K562 (cell line): ENCODE results near the gene EML3. TPM values are rescaled to one million over a fixed set of nuclear protein-coding genes. Genes with fewer than 3 reads are reported as not detected.

Source experiments
- BDP1 ChIP-seq: IDR thresholded peaks from 3 replicates; pipeline ENCODE4 v1.6.1; 2011; ENCODE audit not compliant: insufficient read length, insufficient read depth
- BRCA1 ChIP-seq, 2 experiments: fragments of 450-650 bp in 1 of 2; sonication (generic) in 1 of 2; formaldehyde crosslinking in 1 of 2; IDR thresholded peaks; 2 replicates each; pipeline versions ENCODE4 v1.5.0 to v1.6.1; 2017 to 2020; ENCODE audit warnings: mild to moderate bottlenecking in 1 of 2, missing genetic modification reagents in 1 of 2
- CC2D1A ChIP-seq: fragments of 450-650 bp; IDR thresholded peaks from 2 replicates; pipeline ENCODE4 v1.6.1; 2017; ENCODE audit warnings: mild to moderate bottlenecking
- CTCF ChIP-seq, 3 experiments: IDR thresholded peaks in 2 of 3; conservative IDR thresholded peaks in 1 of 3; 2 replicates each; pipeline ENCODE4 v1.5.1; 2011 to 2012; ENCODE audit warnings: low read length in 3 of 3, mild to moderate bottlenecking in 3 of 3, control low read depth in 2 of 3, improper control_type of control experiment in 1 of 3, inconsistent platforms in 1 of 3, low read depth in 1 of 3, mixed read lengths in 1 of 3, moderate library complexity in 1 of 3; ENCODE audit not compliant: insufficient read depth in 2 of 3
- DIDO1 ChIP-seq: fragments of 450-650 bp; IDR thresholded peaks from 2 replicates; pipeline ENCODE4 v1.6.1; 2016; ENCODE audit warnings: low read depth, missing biosample characterization, missing genetic modification characterization
- FOS ChIP-seq: IDR thresholded peaks from 3 replicates; pipeline ENCODE4 v1.6.1; 2011; ENCODE audit not compliant: insufficient read length; ENCODE audit errors: extremely low read depth
- HNRNPUL1 ChIP-seq: fragments of 200-400 bp; formaldehyde crosslinking; IDR thresholded peaks from 2 replicates; pipeline ENCODE4 v1.6.1; 2017; ENCODE audit warnings: low read length
- ID3 ChIP-seq, 2 experiments: fragments of 250-450 bp in 1 of 2; fragments of 450-650 bp in 1 of 2; sonication (Bioruptor Pico) in 1 of 2; IDR thresholded peaks; 2 replicates each; pipeline versions ENCODE4 v1.6.1 to v1.8.0; 2016 to 2021; ENCODE audit warnings: mild to moderate bottlenecking in 2 of 2, moderate library complexity in 2 of 2, missing compliant biosample characterization in 1 of 2, missing genetic modification characterization in 1 of 2
- JUNB ChIP-seq: fragments of 450-650 bp; formaldehyde crosslinking; conservative IDR thresholded peaks from 2 replicates; pipeline ENCODE4 v1.4.0; 2020; ENCODE audit warnings: mild to moderate bottlenecking
- NCOA4 ChIP-seq: fragments of 450-650 bp; IDR thresholded peaks from 2 replicates; pipeline ENCODE4 v1.6.1; 2018; ENCODE audit warnings: mild to moderate bottlenecking; ENCODE audit not compliant: partially characterized antibody
- NEUROD1 ChIP-seq: fragments of 150-350 bp; IDR thresholded peaks from 2 replicates; pipeline ENCODE4 v1.6.1; 2014; ENCODE audit warnings: borderline replicate concordance, low read length, low read depth; ENCODE audit not compliant: partially characterized antibody
- NFE2L1 ChIP-seq: fragments of 450-650 bp; IDR thresholded peaks from 2 replicates; pipeline ENCODE4 v1.6.1; 2016; ENCODE audit warnings: missing genetic modification characterization, low read depth, mild to moderate bottlenecking, missing compliant biosample characterization, moderate library complexity, borderline replicate concordance
- NR4A1 ChIP-seq, 2 experiments: fragments of 250-450 bp in 1 of 2; fragments of 450-650 bp in 1 of 2; sonication (Bioruptor Pico) in 1 of 2; IDR thresholded peaks; 2 replicates each; pipeline versions ENCODE4 v1.4.0 to v1.6.1; 2016 to 2020; ENCODE audit warnings: mild to moderate bottlenecking in 2 of 2, missing compliant biosample characterization in 1 of 2, missing genetic modification characterization in 1 of 2, moderate library complexity in 1 of 2
- PML ChIP-seq: IDR thresholded peaks from 2 replicates; pipeline ENCODE4 v1.6.1; 2012; ENCODE audit warnings: low read length, inconsistent platforms
- PYGO2 ChIP-seq: fragments of 450-650 bp; IDR thresholded peaks from 2 replicates; pipeline ENCODE4 v1.6.1; 2016; ENCODE audit warnings: mild to moderate bottlenecking, missing genetic modification characterization, moderate library complexity, missing compliant biosample characterization
- SRSF9 ChIP-seq: fragments of 200-400 bp; formaldehyde crosslinking; IDR thresholded peaks from 2 replicates; pipeline ENCODE4 v1.6.1; 2017; ENCODE audit warnings: low read depth, low read length, borderline replicate concordance
- ZBTB26 ChIP-seq: fragments of 450-650 bp; formaldehyde crosslinking; IDR thresholded peaks from 2 replicates; pipeline ENCODE4 v1.4.0; 2022; ENCODE audit warnings: missing genetic modification characterization
- ZNF282 ChIP-seq: sonication (generic); formaldehyde crosslinking; IDR thresholded peaks from 2 replicates; pipeline ENCODE4 v1.8.1; 2023; ENCODE audit warnings: missing genetic modification reagents
- ZNF3 ChIP-seq: fragments of 250-450 bp; sonication (Bioruptor Pico); IDR thresholded peaks from 2 replicates; pipeline ENCODE4 v1.5.0; 2021; ENCODE audit warnings: mild to moderate bottlenecking, moderate library complexity
- ZNF316 ChIP-seq: fragments of 450-650 bp; IDR thresholded peaks from 2 replicates; pipeline ENCODE4 v1.6.1; 2016
- ZNF395 ChIP-seq: fragments of 200-800 bp; sonication (Bioruptor generic); IDR thresholded peaks from 2 replicates; pipeline ENCODE4 v1.6.1; 2017; ENCODE audit warnings: missing genetic modification characterization, missing compliant biosample characterization
- ZNF444 ChIP-seq: fragments of 250-450 bp; sonication (Bioruptor Pico); IDR thresholded peaks from 2 replicates; pipeline ENCODE4 v1.4.0; 2020; ENCODE audit warnings: mild to moderate bottlenecking, moderate library complexity
- ZNF644 ChIP-seq: fragments of 200-800 bp; sonication (Bioruptor generic); IDR thresholded peaks from 2 replicates; pipeline ENCODE4 v1.6.1; 2016; ENCODE audit warnings: low read depth, missing genetic modification characterization, missing compliant biosample characterization
- polyA plus RNA-seq, 8 experiments: library from polyadenylated mRNA; depleted of rRNA in 4 of 8; stranded (reverse) in 5 of 8; unstranded in 3 of 8; fragments of >200 nt; fragmentation: Nextera tagmentation in 2 of 8; fragmentation: Illumina TruSeq in 1 of 8; extraction: Ambion mirVana in 2 of 8; extraction: Trizol in 1 of 8; gene quantifications; 2 replicates each; pipeline versions ENCODE4 v1.2.1 to v1.2.3, GENCODE V29; 2011 to 2014; ENCODE audit warnings: inconsistent platforms in 1 of 8, missing spikeins in 1 of 8
- total RNA-seq, 7 experiments: library from RNA; depleted of rRNA in 6 of 7; stranded (reverse); fragments of >200 nt in 6 of 7; fragmentation: Illumina TruSeq in 2 of 7; extraction: Trizol in 2 of 7; gene quantifications; 2 replicates each; pipeline versions ENCODE4 v1.2.1 to v1.2.3, GENCODE V29; 2011 to 2021; ENCODE audit warnings: low replicate concordance in 1 of 7
- TF ChIP-seq, protein P1 (sequence below): sonication (generic); formaldehyde crosslinking; IDR thresholded peaks from 2 replicates; pipeline ENCODE4 v1.9.0; 2022; ENCODE audit warnings: mild to moderate bottlenecking, missing genetic modification reagents

Gene EML3
- total and polyA plus RNA-seq, 9 of the 15 experiments (the other 6 are each of a cell fraction or from before 2014, with no cell fraction given) = 0.32 to 90.5 (median 26.4) TPM

DNA sequence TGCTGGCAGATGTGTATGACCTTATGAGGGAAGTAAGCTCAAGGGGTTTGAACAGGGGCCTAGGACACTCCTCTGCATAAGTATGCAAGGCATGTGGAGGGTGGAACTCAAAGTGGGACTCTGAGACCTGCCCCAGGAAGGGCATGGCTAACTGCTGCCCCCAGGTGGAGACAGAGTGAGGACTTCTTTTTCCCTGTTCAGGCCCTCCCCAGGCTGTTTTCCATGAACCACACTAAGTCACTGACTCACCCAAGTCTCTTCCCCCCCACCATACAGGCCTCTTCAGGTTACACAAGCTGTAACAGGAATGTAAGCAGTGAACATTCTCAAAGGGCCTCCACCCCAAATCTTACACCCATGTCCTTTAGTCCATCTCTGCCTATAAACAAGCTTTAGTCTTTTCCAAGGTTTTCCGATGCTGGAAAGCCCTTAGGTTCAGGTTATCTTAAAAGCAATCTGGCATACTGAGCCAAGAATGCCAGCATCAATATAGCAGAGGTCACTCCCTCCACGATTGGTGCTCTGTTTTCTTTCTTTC, 51.9 kb downstream of the EML3 start (continued):
- no peak for TF ChIP-seq JUNB (CRISPR knock-in tag)
- peak; percentile 86 to 94 (median 93) for TF ChIP-seq CTCF (IDR thresholded peaks at IDR 0.05 in 2 of 3, conservative IDR thresholded peaks at IDR 0.05 in 1 of 3; ENCODE audit: insufficient read depth in 2 of 3, low read depth in 1 of 3, low read length in 3 of 3)
- TF ChIP-seq BDP1 = no peak
- TF ChIP-seq ZNF395 (CRISPR knock-in tag) = no peak
- TF ChIP-seq ZNF444 = no peak
- TF ChIP-seq FOS = no peak
- TF ChIP-seq BRCA1 (IDR thresholded peaks at IDR 0.05) = no peak
- no peak for TF ChIP-seq BRCA1 (CRISPR knock-in tag; IDR thresholded peaks at IDR 0.05)
- TF ChIP-seq ZNF282 (CRISPR knock-in tag) = no peak
- TF ChIP-seq ZBTB26 = no peak
- TF ChIP-seq PYGO2 (tag) = no peak
- no peak for TF ChIP-seq NFE2L1 (tag)
- TF ChIP-seq ZNF3 (CRISPR knock-in tag) = no peak
- no peak for TF ChIP-seq NR4A1 (CRISPR knock-in tag; IDR thresholded peaks at IDR 0.05)
- TF ChIP-seq NR4A1 (tag; IDR thresholded peaks at IDR 0.05) = no peak
- peak; percentile 43; the same call in 1 of the 2 replicates for TF ChIP-seq CC2D1A
- TF ChIP-seq ID3 (CRISPR knock-in tag; IDR thresholded peaks at IDR 0.05) = no peak
- no peak for TF ChIP-seq ID3 (tag; IDR thresholded peaks at IDR 0.05)
- TF ChIP-seq ZNF316 = no peak
- TF ChIP-seq, protein P1, sequence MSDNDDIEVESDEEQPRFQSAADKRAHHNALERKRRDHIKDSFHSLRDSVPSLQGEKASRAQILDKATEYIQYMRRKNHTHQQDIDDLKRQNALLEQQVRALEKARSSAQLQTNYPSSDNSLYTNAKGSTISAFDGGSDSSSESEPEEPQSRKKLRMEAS = 0 out of 2 replicates have a peak, but pooled peaks have one; percentile 53
- no peak for TF ChIP-seq DIDO1 (tag)
- no peak for TF ChIP-seq NCOA4
- no peak for TF ChIP-seq SRSF9
- TF ChIP-seq HNRNPUL1 = no peak
- no peak for TF ChIP-seq PML
- no peak for TF ChIP-seq NEUROD1
- TF ChIP-seq ZNF644 (tag) = no peak
